ENCODE data around the gene CADM3. TPM values are rescaled to one million over a fixed set of nuclear protein-coding genes. Genes with fewer than 3 reads are reported as not detected.

CADM3 gene
- total RNA-seq, 6 experiments from 2014 or later: 0.06 to 0.24 (median 0.17) TPM; not detected in 2

DNA sequence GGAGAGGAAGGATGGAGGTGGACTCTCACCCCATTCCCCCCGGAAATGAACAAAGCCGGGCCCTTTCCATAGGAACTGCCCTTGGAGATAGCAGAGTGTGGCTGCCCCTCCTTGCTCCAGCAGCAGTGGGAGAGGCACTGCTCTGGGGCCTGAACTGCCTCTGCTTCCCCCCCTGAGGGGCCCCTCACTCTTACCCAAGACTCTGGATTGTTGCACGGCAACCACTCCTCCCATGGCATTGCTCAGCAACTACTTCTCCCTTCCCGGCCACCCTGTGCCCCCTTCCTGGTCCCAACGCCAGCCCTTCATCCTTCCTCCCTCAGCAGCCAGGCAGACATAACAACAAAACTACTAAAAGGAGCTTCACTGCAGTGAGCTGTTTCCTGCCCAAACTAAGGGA lies 30.2 kb downstream of the CADM3 start:
- Mint-ChIP-seq H3K4me1 (ENCODE audit: low read depth) (no peaks in the 10 kb centered on the region), H3K36me3 (ENCODE audit: low read depth) (no peaks in the 10 kb centered on the region)

DNA sequence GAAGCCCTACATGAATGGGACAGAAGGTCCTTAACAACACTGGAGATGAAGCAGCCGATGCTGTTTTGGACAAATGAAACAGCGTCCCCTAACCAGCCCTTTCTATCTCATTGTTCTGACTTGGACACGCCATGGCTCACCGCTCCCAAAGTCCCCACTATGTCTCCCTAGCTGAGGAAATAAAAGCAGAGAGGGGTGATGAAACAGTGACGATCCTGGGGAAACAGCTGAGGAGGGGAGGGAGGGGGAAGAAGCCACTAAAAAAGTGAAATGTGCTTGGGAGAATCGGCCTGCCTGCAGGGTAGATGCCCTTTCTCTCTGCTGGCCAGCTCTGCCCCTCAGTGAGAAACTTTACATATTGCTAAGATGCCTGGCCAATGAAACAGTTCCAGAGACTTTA lies 32.2 kb downstream of the CADM3 start:
- TF ChIP-seq, protein P1, sequence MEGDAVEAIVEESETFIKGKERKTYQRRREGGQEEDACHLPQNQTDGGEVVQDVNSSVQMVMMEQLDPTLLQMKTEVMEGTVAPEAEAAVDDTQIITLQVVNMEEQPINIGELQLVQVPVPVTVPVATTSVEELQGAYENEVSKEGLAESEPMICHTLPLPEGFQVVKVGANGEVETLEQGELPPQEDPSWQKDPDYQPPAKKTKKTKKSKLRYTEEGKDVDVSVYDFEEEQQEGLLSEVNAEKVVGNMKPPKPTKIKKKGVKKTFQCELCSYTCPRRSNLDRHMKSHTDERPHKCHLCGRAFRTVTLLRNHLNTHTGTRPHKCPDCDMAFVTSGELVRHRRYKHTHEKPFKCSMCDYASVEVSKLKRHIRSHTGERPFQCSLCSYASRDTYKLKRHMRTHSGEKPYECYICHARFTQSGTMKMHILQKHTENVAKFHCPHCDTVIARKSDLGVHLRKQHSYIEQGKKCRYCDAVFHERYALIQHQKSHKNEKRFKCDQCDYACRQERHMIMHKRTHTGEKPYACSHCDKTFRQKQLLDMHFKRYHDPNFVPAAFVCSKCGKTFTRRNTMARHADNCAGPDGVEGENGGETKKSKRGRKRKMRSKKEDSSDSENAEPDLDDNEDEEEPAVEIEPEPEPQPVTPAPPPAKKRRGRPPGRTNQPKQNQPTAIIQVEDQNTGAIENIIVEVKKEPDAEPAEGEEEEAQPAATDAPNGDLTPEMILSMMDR (IDR thresholded peaks at IDR 0.05): no peak
- no peaks in the 10 kb centered on the region for H3K9me3 Mint-ChIP-seq
- no peaks in the 10 kb centered on the region for H3K4me1 Mint-ChIP-seq (ENCODE audit: low read depth)
- H3K27me3 Mint-ChIP-seq (ENCODE audit: insufficient read depth): peaks cover 66% of the 10 kb centered on the region
- no peak overlapping the region for H3K4me3 Mint-ChIP-seq
- DNase-seq: no peak
- H3K27ac Mint-ChIP-seq: no peak overlapping the region
- H3K36me3 Mint-ChIP-seq (ENCODE audit: low read depth): no peaks in the 10 kb centered on the region

More for the DNA sequence above, 30.2 kb downstream of the CADM3 start:
- TF ChIP-seq, protein P1 (IDR thresholded peaks at IDR 0.05): no peak
- Mint-ChIP-seq H3K27me3 (ENCODE audit: insufficient read depth) (peaks cover 57% of the 10 kb centered on the region), H3K27ac (no peak overlapping the region), H3K9me3 (no peaks in the 10 kb centered on the region), H3K4me3 (no peak overlapping the region)
- no peak for DNase-seq

DNA sequence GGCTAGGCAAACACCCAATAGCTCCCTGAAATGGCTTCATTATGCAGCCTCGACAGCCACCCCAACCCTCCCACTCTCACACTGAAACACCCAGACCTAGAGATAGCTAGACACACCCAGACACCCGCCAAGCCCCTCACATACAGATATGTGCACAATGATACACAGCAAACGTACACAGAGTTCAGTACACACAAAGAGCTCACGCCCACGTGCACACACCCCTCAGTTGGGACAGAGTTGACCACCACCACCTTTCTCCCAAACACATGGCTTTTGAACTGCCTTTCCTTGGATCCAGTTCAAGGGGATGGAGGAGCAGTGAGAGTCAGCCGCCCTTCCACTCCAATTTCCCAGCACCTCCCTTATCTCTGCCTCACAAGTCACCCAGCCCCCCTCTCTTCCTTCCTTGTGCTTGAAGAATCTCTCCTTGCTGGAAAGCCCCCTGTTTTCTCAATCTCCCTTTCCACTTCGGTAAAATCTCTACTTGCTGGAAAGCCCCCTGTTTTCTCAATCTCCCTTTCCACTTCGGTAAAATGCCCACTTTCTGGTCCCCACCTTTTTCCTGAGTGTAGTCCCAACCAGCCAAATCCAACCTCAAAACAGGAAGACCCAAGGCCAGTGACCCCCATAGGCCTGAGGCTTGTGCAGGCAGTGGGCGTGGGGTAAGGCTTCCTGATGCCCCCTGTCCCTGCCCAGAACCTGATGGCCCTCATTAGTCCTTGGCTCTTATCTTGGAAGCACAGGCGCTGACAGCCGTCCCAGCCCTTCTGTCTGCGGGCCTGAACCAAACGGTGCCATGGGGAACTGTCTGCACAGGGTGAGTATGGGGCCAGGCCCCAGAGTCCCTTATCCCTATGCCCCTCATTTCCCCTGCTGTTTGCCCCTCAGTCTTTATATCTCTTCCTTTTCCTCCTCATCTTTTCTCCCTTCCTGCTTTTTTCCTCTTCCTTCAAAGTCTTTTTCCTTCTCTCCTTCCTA lies 33.0 kb downstream of the CADM3 start, which contains the start of gene ACKR1:
Gene ACKR1 (plus strand): TSS at position 715 of the 981 bp plus-strand sequence. CDS start 85 bp downstream, at position 800.
- no peaks in the 10 kb centered on the region for H3K4me1 Mint-ChIP-seq (ENCODE audit: low read depth)

DNA sequence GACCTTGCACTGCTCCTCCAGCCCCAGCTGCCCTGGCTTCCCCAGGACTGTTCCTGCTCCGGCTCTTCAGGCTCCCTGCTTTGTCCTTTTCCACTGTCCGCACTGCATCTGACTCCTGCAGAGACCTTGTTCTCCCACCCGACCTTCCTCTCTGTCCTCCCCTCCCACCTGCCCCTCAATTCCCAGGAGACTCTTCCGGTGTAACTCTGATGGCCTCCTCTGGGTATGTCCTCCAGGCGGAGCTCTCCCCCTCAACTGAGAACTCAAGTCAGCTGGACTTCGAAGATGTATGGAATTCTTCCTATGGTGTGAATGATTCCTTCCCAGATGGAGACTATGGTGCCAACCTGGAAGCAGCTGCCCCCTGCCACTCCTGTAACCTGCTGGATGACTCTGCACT lies 33.8 kb downstream of the CADM3 start:
- H3K4me1 Mint-ChIP-seq (ENCODE audit: low read depth): no peaks in the 10 kb centered on the region
- H3K4me3 Mint-ChIP-seq: no peak overlapping the region
- H3K27me3 Mint-ChIP-seq (ENCODE audit: insufficient read depth): peaks cover 59% of the 10 kb centered on the region
- TF ChIP-seq, protein P1 (IDR thresholded peaks at IDR 0.05): peak; percentile 36
- H3K9me3 Mint-ChIP-seq: no peaks in the 10 kb centered on the region
- H3K36me3 Mint-ChIP-seq (ENCODE audit: low read depth): no peaks in the 10 kb centered on the region
- no peak for DNase-seq
- H3K27ac Mint-ChIP-seq: no peak overlapping the region

More for the DNA sequence above, 33.0 kb downstream of the CADM3 start, which contains the start of gene ACKR1:
- Mint-ChIP-seq H3K36me3 (ENCODE audit: low read depth) (no peaks in the 10 kb centered on the region), H3K27me3 (ENCODE audit: insufficient read depth) (peaks cover 62% of the 10 kb centered on the region), H3K27ac (no peak within 1 kb of the TSS), H3K4me3 (no peak within 1 kb of the TSS), H3K9me3 (no peaks in the 10 kb centered on the region)
- DNase-seq: no peak
- TF ChIP-seq, protein P1 (IDR thresholded peaks at IDR 0.05): no peak

DNA sequence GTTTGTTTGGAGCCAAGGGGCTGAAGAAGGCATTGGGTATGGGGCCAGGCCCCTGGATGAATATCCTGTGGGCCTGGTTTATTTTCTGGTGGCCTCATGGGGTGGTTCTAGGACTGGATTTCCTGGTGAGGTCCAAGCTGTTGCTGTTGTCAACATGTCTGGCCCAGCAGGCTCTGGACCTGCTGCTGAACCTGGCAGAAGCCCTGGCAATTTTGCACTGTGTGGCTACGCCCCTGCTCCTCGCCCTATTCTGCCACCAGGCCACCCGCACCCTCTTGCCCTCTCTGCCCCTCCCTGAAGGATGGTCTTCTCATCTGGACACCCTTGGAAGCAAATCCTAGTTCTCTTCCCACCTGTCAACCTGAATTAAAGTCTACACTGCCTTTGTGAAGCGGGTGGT lies 34.7 kb downstream of the CADM3 start:
- Mint-ChIP-seq H3K4me1 (ENCODE audit: low read depth) (peaks cover 4% of the 10 kb centered on the region), H3K9me3 (no peaks in the 10 kb centered on the region), H3K27ac (no peak overlapping the region), H3K4me3 (no peak overlapping the region), H3K36me3 (ENCODE audit: low read depth) (no peaks in the 10 kb centered on the region), H3K27me3 (ENCODE audit: insufficient read depth) (peaks cover 61% of the 10 kb centered on the region)
- TF ChIP-seq, protein P1 (IDR thresholded peaks at IDR 0.05): no peak
- DNase-seq: no peak
